Activated CD4-positive, CD25-positive, alpha-beta regulatory T cell treated with anti-CD3 and anti-CD28 coated beads, Interleukin-2, amount 50 U/mL, for 72 hours (primary cell): ENCODE results near the gene OR1J1.

Experiments
- DNase-seq: peaks from one replicate; pipeline ENCODE4 v3.0.0; 2021

Gene OR1J1

DNA sequence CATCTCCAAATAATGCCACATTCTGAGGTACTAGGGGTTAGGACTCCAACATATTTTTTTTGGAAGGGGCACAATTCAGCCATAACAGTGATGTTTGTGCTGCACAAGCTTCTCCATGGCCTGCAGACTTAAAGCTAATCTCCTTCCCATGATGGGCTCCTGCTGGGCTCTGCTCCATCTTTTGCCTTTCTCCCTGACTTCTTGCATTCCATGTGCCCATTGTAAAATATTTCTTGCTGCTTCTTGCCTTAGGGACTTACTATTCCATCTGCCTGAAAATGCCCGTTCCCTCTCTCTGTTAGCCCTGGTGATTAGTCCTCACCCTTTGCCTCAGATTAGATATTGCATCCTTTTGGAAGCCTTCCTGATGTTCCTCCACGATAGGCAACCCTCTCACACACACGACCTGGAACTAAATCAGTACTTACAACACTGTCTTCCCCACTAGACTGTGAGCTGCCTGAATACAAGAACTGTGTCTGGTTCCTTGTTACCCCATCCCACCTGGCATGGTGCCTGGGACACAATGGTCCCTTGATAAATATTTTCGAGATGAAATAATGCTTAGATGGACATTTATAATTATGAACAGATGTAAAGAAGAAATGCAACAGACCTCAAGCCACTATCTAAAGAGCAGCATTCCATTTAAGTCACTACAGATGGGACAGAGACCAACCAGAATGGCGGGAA, 33.5 kb downstream of the OR1J1 start:
- DNase-seq, result no peak

DNA sequence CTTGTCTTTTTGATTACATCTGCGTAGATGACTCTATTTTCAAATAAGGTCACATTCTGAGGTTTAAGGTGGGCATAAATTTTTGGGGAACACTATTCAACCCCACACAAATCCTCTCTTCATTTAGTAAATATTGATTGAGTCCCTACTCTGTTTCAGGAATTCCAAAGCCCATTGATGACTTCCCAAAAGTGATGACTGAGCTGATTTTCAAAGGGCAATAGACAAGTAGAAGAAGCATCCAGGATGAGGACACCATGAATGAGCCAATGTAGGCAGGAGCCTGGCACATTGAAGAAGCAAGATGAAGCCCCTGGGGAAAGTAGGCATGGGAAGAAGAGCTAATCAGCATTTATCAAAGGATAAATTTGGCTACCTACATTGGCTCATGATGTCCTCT, 35.2 kb downstream of the OR1J1 start:
- DNase-seq, result no peak
